ENCODE data around the gene AK3. TPM values are rescaled to one million over a fixed set of nuclear protein-coding genes. Genes with fewer than 3 reads are reported as not detected.

Gene AK3
- total RNA-seq, 1 experiment from 2014 or later = 61.0 TPM

DNA sequence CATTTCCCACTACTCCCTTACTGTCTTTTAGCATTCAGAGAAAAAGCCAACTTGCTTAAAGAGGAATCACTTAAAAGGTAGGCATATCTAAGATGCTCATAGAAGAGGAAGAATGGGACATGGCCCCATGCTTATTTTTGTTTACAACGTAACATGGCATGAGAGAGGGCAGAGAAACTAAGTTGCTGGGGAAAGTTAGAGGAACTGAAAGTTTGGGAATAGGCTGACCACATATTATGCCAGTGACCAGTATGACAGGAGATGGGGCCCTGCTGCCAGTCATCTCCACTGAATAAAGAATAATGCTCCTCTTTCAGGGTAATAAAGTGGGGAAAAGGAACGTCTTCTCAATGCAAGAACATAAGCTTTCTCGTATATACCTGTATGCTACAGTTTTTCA lies 77.0 kb downstream of the AK3 start:
- peaks cover 40% of the 10 kb centered on the region for H3K4me1 Mint-ChIP-seq (ENCODE audit: insufficient read depth, unreplicated experiment)
- H3K27ac Mint-ChIP-seq (ENCODE audit: low read depth, unreplicated experiment) = peak overlapping the region; percentile 70
- ChIA-PET POLR2A (interaction anchor here (0.8 to 5.9 kb wide), 7 partner anchors 11 to 78 kb away, joined by 4 to 42 read pairs (median 13); partner anchors contain the start of genes AK3 and CDC37L1), CTCF (interaction anchor here (0.6 to 2.8 kb wide), 8 partner anchors 11 to 282 kb away, joined by 3 to 15 read pairs (median 6); no protein-coding TSS in a partner anchor)
- H3K9me3 Mint-ChIP-seq (ENCODE audit: unreplicated experiment) = no peaks in the 10 kb centered on the region
- no peaks in the 10 kb centered on the region for H3K27me3 Mint-ChIP-seq (ENCODE audit: insufficient read depth, unreplicated experiment)
- no TSS peak for BruUV-seq (replicated peaks)
- TF ChIP-seq, protein P1, sequence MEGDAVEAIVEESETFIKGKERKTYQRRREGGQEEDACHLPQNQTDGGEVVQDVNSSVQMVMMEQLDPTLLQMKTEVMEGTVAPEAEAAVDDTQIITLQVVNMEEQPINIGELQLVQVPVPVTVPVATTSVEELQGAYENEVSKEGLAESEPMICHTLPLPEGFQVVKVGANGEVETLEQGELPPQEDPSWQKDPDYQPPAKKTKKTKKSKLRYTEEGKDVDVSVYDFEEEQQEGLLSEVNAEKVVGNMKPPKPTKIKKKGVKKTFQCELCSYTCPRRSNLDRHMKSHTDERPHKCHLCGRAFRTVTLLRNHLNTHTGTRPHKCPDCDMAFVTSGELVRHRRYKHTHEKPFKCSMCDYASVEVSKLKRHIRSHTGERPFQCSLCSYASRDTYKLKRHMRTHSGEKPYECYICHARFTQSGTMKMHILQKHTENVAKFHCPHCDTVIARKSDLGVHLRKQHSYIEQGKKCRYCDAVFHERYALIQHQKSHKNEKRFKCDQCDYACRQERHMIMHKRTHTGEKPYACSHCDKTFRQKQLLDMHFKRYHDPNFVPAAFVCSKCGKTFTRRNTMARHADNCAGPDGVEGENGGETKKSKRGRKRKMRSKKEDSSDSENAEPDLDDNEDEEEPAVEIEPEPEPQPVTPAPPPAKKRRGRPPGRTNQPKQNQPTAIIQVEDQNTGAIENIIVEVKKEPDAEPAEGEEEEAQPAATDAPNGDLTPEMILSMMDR (IDR thresholded peaks at IDR 0.05; ENCODE audit: unreplicated experiment) = no peak
- H3K4me3 Mint-ChIP-seq (ENCODE audit: unreplicated experiment) = peak overlapping the region; percentile 72
- intact Hi-C loops (cut with micrococcal nuclease) = loop anchor here (2.0 to 10.0 kb wide), 3 partner anchors 15 to 325 kb away; partner anchors contain the start of gene CDC37L1
- H3K36me3 Mint-ChIP-seq (ENCODE audit: insufficient read depth, unreplicated experiment) = no peaks in the 10 kb centered on the region
- no peak for DNase-seq (ENCODE audit: unreplicated experiment)

DNA sequence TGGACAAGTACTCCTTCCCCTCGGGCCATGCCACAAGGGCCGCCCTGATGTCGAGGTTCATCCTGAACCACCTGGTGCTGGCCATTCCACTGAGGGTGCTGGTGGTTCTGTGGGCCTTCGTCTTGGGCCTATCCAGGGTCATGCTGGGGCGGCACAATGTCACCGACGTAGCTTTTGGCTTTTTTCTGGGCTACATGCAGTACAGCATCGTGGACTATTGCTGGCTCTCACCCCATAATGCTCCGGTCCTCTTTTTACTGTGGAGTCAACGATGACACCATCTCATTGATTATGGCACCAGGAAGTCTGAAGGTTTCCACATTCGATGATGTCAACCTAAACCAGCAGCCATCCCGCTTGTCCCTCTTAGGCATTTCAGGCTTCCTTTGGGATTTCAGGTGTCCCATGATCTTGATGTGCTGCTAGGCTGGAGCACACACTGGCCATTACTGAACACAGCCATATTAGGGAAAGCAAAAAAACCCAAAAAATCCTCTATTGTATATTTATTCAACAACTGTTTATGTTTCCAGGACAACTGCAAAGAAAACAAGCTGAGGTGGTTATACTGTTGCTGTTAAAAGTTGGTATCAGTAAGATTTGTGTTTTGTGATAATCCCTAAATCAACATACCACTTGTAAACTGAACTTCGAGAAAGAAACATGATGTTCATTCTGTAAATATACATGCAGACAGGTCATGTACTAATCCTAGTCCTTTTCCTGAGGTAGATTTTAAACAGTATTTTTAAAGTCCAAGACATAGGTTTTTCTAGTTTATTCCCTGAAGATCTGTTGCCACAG lies 77.8 kb downstream of the AK3 start:
- no TSS peak for BruUV-seq (replicated peaks)
- ChIA-PET POLR2A (interaction anchor here (0.5 to 5.9 kb wide), 14 partner anchors 9 to 1593 kb away, joined by 3 to 42 read pairs (median 4); partner anchors contain the start of genes AK3, CD274 and CDC37L1), CTCF (interaction anchor here (0.6 to 2.8 kb wide), 11 partner anchors 11 to 1313 kb away, joined by 3 to 11 read pairs (median 3); partner anchors contain the start of genes JAK2 and RLN2)
- Mint-ChIP-seq H3K4me3 (ENCODE audit: unreplicated experiment) (peak overlapping the region; percentile 72), H3K36me3 (ENCODE audit: insufficient read depth, unreplicated experiment) (no peaks in the 10 kb centered on the region), H3K27me3 (ENCODE audit: insufficient read depth, unreplicated experiment) (no peaks in the 10 kb centered on the region), H3K27ac (ENCODE audit: low read depth, unreplicated experiment) (peak overlapping the region; percentile 65), H3K9me3 (ENCODE audit: unreplicated experiment) (no peaks in the 10 kb centered on the region), H3K4me1 (ENCODE audit: insufficient read depth, unreplicated experiment) (peaks cover 40% of the 10 kb centered on the region)
- no peak for DNase-seq (ENCODE audit: unreplicated experiment)
- intact Hi-C loops (cut with micrococcal nuclease) = loop anchor here (1.0 to 10.0 kb wide), 4 partner anchors 16 to 326 kb away; partner anchors contain the start of gene CDC37L1
- TF ChIP-seq, protein P1 (IDR thresholded peaks at IDR 0.05; ENCODE audit: unreplicated experiment) = no peak

DNA sequence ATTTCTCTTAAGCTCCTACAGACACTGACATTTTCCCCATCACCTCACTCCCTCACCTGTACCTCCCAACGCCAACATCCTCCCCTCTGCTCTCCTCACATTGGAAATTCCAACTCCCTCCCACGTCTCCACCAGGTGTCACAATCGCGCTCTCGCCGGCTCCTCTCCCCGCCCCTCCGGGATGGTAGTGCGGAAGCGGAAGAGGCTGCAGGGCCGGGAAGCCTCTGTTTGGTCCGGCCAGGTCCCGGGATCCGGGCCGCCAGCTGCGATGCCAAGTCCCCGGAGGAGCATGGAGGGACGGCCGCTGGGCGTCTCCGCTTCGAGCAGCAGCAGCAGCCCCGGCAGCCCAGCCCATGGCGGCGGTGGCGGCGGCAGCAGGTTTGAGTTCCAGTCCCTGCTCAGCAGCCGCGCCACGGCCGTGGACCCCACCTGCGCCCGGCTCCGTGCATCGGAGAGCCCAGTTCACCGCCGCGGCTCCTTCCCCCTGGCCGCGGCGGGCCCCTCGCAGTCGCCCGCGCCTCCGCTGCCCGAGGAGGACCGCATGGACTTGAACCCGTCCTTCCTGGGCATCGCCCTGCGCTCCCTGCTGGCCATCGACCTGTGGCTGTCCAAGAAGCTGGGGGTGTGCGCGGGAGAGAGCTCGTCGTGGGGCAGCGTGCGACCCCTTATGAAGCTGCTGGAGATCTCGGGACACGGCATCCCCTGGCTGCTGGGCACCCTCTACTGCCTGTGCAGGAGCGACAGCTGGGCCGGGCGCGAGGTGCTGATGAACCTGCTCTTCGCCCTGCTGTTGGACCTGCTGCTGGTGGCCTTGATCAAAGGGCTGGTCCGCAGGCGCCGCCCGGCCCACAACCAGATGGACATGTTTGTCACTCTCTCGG lies 78.7 kb downstream of the AK3 start, which contains the start of gene PLPP6:
TSS of gene PLPP6 (plus strand) at position 187 of the 881 bp plus-strand sequence. CDS start at position 269, 82 bp downstream.
- H3K36me3 Mint-ChIP-seq (ENCODE audit: insufficient read depth, unreplicated experiment) = no peaks in the 10 kb centered on the region
- H3K4me1 Mint-ChIP-seq (ENCODE audit: insufficient read depth, unreplicated experiment) = peaks cover 40% of the 10 kb centered on the region
- H3K27me3 Mint-ChIP-seq (ENCODE audit: insufficient read depth, unreplicated experiment) = no peaks in the 10 kb centered on the region
- H3K9me3 Mint-ChIP-seq (ENCODE audit: unreplicated experiment) = no peaks in the 10 kb centered on the region
- no TSS peak for BruUV-seq (replicated peaks)
- TF ChIP-seq, protein P1 (IDR thresholded peaks at IDR 0.05; ENCODE audit: unreplicated experiment) = peak; percentile 29
- intact Hi-C loops (cut with micrococcal nuclease) = loop anchor here (1.0 to 10.0 kb wide), 4 partner anchors 16 to 326 kb away; partner anchors contain the start of gene CDC37L1
- H3K27ac Mint-ChIP-seq (ENCODE audit: low read depth, unreplicated experiment) = peak within 1 kb of the TSS; percentile 65
- POLR2A ChIA-PET = interaction anchor here (0.6 to 5.9 kb wide), 16 partner anchors 10 to 788 kb away, joined by 3 to 42 read pairs (median 4); partner anchors contain the start of genes AK3, CD274, CDC37L1 and RCL1
- peak; percentile 93 for DNase-seq (ENCODE audit: unreplicated experiment)
- CTCF ChIA-PET = interaction anchor here (0.6 to 2.8 kb wide), 16 partner anchors 9 to 1081 kb away, joined by 3 to 11 read pairs (median 3); partner anchors contain the start of genes JAK2 and RLN2
- peak within 1 kb of the TSS; percentile 72 for H3K4me3 Mint-ChIP-seq (ENCODE audit: unreplicated experiment)
